Smooth muscle cell (in vitro differentiated cells): Measurements from ENCODE around the gene PODXL2. TPM values are rescaled to one million over a fixed set of nuclear protein-coding genes. Genes with fewer than 3 reads are reported as not detected.

Source experiments
- DNase-seq: peaks from one replicate; lab custom pipeline; 2025; ENCODE audit not compliant: unreplicated experiment; lab: John Stamatoyannopoulos, UW
- H2AFZ ChIP-seq: fragments of 200-600 bp; sonication (generic); 2 replicates; pipeline ENCODE4 v1.6.0; 2016; ENCODE audit warnings: antibody characterized with exemption, low read depth, mild to moderate bottlenecking
- H3F3A ChIP-seq: fragments of 200-600 bp; sonication (generic); 2 replicates; pipeline ENCODE4 v1.6.0; 2017; ENCODE audit warnings: antibody characterized with exemption, low read depth
- H3K27ac ChIP-seq: fragments of 200-600 bp; sonication (generic); 2 replicates; pipeline ENCODE4 v1.5.1; 2016; ENCODE audit warnings: low read depth, mild to moderate bottlenecking
- H3K27me3 ChIP-seq: fragments of 200-600 bp; sonication (generic); 2 replicates; pipeline ENCODE4 v1.6.1; 2016; ENCODE audit warnings: low read depth, mild to moderate bottlenecking
- H3K36me3 ChIP-seq: fragments of 200-600 bp; sonication (generic); 2 replicates; pipeline ENCODE4 v1.5.1; 2016; ENCODE audit warnings: low read depth
- H3K4me1 ChIP-seq: fragments of 200-600 bp; sonication (generic); 2 replicates; pipeline ENCODE4 v1.5.1; 2016; ENCODE audit warnings: low read depth
- H3K4me2 ChIP-seq: fragments of 200-600 bp; sonication (generic); 2 replicates; pipeline ENCODE4 v1.6.0; 2016; ENCODE audit warnings: mild to moderate bottlenecking
- H3K4me3 ChIP-seq: fragments of 200-600 bp; sonication (generic); 2 replicates; pipeline ENCODE4 v1.5.1; 2016; ENCODE audit warnings: mild to moderate bottlenecking
- H3K79me2 ChIP-seq: fragments of 200-600 bp; sonication (generic); 2 replicates; pipeline ENCODE4 v1.6.0; 2016; ENCODE audit warnings: low read depth, mild to moderate bottlenecking
- H3K9ac ChIP-seq: fragments of 200-600 bp; sonication (generic); 2 replicates; pipeline ENCODE4 v1.6.0; 2016; ENCODE audit warnings: low read depth
- H3K9me3 ChIP-seq: fragments of 200-600 bp; sonication (generic); replicated peaks from 2 replicates; pipeline ENCODE4 v1.5.1; 2016; ENCODE audit warnings: low read depth
- H4K20me1 ChIP-seq: fragments of 200-600 bp; sonication (generic); 2 replicates; pipeline ENCODE4 v1.6.0; 2016; ENCODE audit warnings: low read depth
- WGBS: methylation state at CpG from one replicate; pipeline ENCODE4 v1.1.7; 2016; ENCODE audit warnings: low lambda C conversion rate; 5-methylcytosine and 5-hydroxymethylcytosine counted together
- polyA plus RNA-seq: library from polyadenylated mRNA; unstranded; fragments of >200 nt; fragmentation: Nextera tagmentation; extraction: Ambion mirVana; gene quantifications from 2 replicates; pipeline ENCODE4 v1.2.1, GENCODE V29; 2016
- total RNA-seq: library from RNA; depleted of rRNA; stranded (reverse); fragments of >200 nt; gene quantifications from 2 replicates; pipeline ENCODE4 v1.2.3, GENCODE V29; 2014
- TF ChIP-seq, protein P1 (sequence below): fragments of 200-600 bp; sonication (generic); IDR thresholded peaks from 2 replicates; pipeline ENCODE4 v1.5.1; 2017; ENCODE audit warnings: borderline replicate concordance, mild to moderate bottlenecking, antibody characterized with exemption; ENCODE audit not compliant: insufficient read depth, poor library complexity, severe bottlenecking

PODXL2 gene
- total and polyA plus RNA-seq, 2 experiments from 2014 or later: 4.1 to 9.7 TPM

GRCh38 chr3:127618891-127619290 lies 10.1 kb upstream of the PODXL2 start:
- H3K27me3 ChIP-seq: no peaks in the 10 kb centered on the region
- H3K4me2 ChIP-seq: no peak overlapping the region
- no peak overlapping the region for H3K9ac ChIP-seq
- H3K4me3 ChIP-seq: no peak overlapping the region
- H4K20me1 ChIP-seq: no peaks in the 10 kb centered on the region
- no peaks in the 10 kb centered on the region for H3K9me3 ChIP-seq
- DNase-seq: no peak
- H3K36me3 ChIP-seq: no peaks in the 10 kb centered on the region
- no peaks in the 10 kb centered on the region for H3K4me1 ChIP-seq
- H3K27ac ChIP-seq: no peak overlapping the region
- WGBS: 94% methylated on average over 11 of the region's 11 CpGs
- TF ChIP-seq, protein P1, sequence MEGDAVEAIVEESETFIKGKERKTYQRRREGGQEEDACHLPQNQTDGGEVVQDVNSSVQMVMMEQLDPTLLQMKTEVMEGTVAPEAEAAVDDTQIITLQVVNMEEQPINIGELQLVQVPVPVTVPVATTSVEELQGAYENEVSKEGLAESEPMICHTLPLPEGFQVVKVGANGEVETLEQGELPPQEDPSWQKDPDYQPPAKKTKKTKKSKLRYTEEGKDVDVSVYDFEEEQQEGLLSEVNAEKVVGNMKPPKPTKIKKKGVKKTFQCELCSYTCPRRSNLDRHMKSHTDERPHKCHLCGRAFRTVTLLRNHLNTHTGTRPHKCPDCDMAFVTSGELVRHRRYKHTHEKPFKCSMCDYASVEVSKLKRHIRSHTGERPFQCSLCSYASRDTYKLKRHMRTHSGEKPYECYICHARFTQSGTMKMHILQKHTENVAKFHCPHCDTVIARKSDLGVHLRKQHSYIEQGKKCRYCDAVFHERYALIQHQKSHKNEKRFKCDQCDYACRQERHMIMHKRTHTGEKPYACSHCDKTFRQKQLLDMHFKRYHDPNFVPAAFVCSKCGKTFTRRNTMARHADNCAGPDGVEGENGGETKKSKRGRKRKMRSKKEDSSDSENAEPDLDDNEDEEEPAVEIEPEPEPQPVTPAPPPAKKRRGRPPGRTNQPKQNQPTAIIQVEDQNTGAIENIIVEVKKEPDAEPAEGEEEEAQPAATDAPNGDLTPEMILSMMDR: no peak
- H3F3A ChIP-seq: no peaks in the 10 kb centered on the region
- H3K79me2 ChIP-seq: no peaks in the 10 kb centered on the region
- H2AFZ ChIP-seq: no peak overlapping the region

DNA sequence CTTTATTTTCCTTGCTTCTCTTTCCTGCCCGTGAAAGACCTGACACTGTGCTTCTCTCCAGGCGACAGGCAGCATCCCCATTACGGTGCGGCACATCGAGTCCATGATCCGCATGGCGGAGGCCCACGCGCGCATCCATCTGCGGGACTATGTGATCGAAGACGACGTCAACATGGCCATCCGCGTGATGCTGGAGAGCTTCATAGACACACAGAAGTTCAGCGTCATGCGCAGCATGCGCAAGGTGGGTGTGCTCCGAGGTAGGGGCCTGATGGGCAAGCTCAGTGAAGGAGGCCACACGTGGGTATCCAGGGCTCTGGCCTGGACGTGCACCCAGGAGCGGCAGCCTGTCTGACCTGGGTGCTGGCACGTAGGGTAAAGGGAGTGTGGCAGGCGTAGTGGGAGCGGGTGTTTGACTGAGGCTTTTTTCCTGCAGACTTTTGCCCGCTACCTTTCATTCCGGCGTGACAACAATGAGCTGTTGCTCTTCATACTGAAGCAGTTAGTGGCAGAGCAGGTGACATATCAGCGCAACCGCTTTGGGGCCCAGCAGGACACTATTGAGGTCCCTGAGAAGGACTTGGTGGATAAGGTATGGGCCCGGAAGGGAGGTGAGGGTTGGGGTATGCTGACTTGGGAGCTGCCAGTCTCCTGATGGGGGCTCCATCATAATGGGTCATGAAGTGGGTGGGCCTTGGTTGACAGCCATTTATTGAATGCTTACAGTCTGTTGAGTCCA lies 8.2 kb upstream of the PODXL2 start:
- TF ChIP-seq, protein P1: no peak
- Histone ChIP-seq H3K27ac (no peak overlapping the region), H3F3A (no peaks in the 10 kb centered on the region), H3K9ac (no peak overlapping the region), H3K79me2 (no peaks in the 10 kb centered on the region), H2AFZ (no peak overlapping the region), H3K36me3 (no peaks in the 10 kb centered on the region), H3K9me3 (no peaks in the 10 kb centered on the region), H3K4me1 (no peaks in the 10 kb centered on the region), H3K4me3 (no peak overlapping the region), H4K20me1 (no peaks in the 10 kb centered on the region), H3K4me2 (no peak overlapping the region), H3K27me3 (peaks cover 3% of the 10 kb centered on the region)
- 97% methylated on average over 32 of the region's 32 CpGs for WGBS
- no peak for DNase-seq

DNA sequence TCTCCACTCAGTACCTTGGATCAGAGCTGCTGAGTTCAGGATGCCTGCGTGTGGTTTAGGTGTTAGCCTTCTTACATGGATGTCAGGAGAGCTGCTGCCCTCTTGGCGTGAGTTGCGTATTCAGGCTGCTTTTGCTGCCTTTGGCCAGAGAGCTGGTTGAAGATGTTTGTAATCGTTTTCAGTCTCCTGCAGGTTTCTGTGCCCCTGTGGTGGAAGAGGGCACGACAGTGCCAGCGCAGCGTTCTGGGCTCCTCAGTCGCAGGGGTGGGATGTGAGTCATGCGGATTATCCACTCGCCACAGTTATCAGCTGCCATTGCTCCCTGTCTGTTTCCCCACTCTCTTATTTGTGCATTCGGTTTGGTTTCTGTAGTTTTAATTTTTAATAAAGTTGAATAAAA lies 7.0 kb upstream of the PODXL2 start:
- peaks cover 15% of the 10 kb centered on the region for H3K27me3 ChIP-seq
- H3K9ac ChIP-seq: no peak overlapping the region
- no peak for DNase-seq
- H4K20me1 ChIP-seq: no peaks in the 10 kb centered on the region
- no peak overlapping the region for H3K4me2 ChIP-seq
- no peaks in the 10 kb centered on the region for H3F3A ChIP-seq
- H3K36me3 ChIP-seq: no peaks in the 10 kb centered on the region
- H3K4me3 ChIP-seq: no peak overlapping the region
- H3K9me3 ChIP-seq: no peaks in the 10 kb centered on the region
- no peaks in the 10 kb centered on the region for H3K79me2 ChIP-seq
- 80% methylated on average over 11 of the region's 11 CpGs for WGBS
- TF ChIP-seq, protein P1: no peak
- H3K4me1 ChIP-seq: no peaks in the 10 kb centered on the region
- no peak overlapping the region for H2AFZ ChIP-seq
- no peak overlapping the region for H3K27ac ChIP-seq
